Muscle of leg (tissue), 11 donors: ENCODE results near the gene INF2. TPM values are rescaled to one million over a fixed set of nuclear protein-coding genes. Genes with fewer than 3 reads are reported as not detected.
A peak's percentile ranks its signal among the peaks of the same experiment; 100 is the strongest.

Source experiments
- DNase-seq: peaks from one replicate; pipeline ENCODE4 v3.0.0; 2013
- H3K27ac ChIP-seq: one replicate; pipeline ENCODE4 v1.5.1; 2013; ENCODE audit warnings: mild to moderate bottlenecking, low read length, control low read depth
- H3K27me3 ChIP-seq: one replicate; pipeline ENCODE4 v1.6.1; 2013; ENCODE audit warnings: low read length; ENCODE audit not compliant: control insufficient read depth, insufficient read depth
- H3K36me3 ChIP-seq: one replicate; pipeline ENCODE4 v1.6.1; 2013; ENCODE audit warnings: low read length; ENCODE audit not compliant: control insufficient read depth, insufficient read depth
- H3K4me1 ChIP-seq: one replicate; pipeline ENCODE4 v1.6.1; 2013; ENCODE audit warnings: low read length; ENCODE audit not compliant: control insufficient read depth, insufficient read depth
- H3K4me3 ChIP-seq: one replicate; pipeline ENCODE4 v1.5.1; 2013; ENCODE audit warnings: low read length, control low read depth
- H3K9me3 ChIP-seq: replicated peaks from 2 replicates; pipeline ENCODE4 v1.6.1; 2013; ENCODE audit warnings: low read depth, low read length; ENCODE audit not compliant: control insufficient read depth
- WGBS: methylation state at CpG from one replicate; pipeline ENCODE4 v1.1.5; 2013; ENCODE audit warnings: missing lambda C conversion rate; ENCODE audit not compliant: insufficient coverage; 5-methylcytosine and 5-hydroxymethylcytosine counted together
- polyA plus RNA-seq, 8 donors: library from polyadenylated mRNA; unstranded; fragments of 120-200 nt; gene quantifications; one replicate each; pipeline versions ENCODE4 v1.2.1 to v1.2.3, GENCODE V29; 2013; ENCODE audit warnings: inconsistent platforms in 1 of 8, low replicate concordance in 1 of 8; ENCODE audit not compliant: insufficient read length in 8 of 8, insufficient read depth in 1 of 8
- total RNA-seq: library from RNA; stranded (reverse); fragments of 120-200 nt; gene quantifications from one replicate; pipeline ENCODE4 v1.2.4, GENCODE V29; 2013

INF2 gene
- total and polyA plus RNA-seq, 9 donors, result 31.1 to 63.8 (median 48.5) TPM

- Histone ChIP-seq H3K9me3 (no peaks in the 10 kb centered on the region), H3K36me3 (no peaks in the 10 kb centered on the region), H3K27me3 (peaks cover 10% of the 10 kb centered on the region), H3K4me3 (no peak overlapping the region), H3K27ac (no peak overlapping the region), H3K4me1 (peaks cover 22% of the 10 kb centered on the region)
- 83% methylated on average over 2 of the region's 9 CpGs for WGBS
- no peak for DNase-seq
Measured at GRCh38 chr14:104673481-104673880, 15.9 kb upstream of the INF2 start.

DNA sequence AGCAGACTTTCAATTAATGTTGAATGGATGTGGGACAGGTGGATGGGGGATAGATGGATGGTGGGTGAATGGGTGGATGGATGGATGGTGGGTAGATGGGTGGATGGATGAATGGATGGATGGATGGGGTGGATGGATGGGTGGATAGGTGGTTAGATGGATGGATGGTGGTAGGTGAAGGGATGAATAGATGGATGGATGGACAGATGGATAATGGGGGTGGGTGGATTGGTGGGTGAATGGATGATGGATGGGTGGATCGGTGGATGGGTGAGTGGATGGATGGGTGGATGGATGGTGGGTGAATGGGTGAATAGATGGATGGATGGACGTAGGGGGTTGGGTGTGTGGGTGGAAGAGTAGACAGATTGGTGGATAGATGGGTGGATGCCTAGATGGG lies 14.0 kb upstream of the INF2 start:
- H3K4me1 ChIP-seq, result peaks cover 41% of the 10 kb centered on the region
- H3K36me3 ChIP-seq, result no peaks in the 10 kb centered on the region
- no peak for DNase-seq
- no peak overlapping the region for H3K27ac ChIP-seq
- H3K4me3 ChIP-seq, result no peak overlapping the region
- H3K27me3 ChIP-seq, result peaks cover 10% of the 10 kb centered on the region
- 91% methylated on average over 2 of the region's 2 CpGs for WGBS
- no peaks in the 10 kb centered on the region for H3K9me3 ChIP-seq

- Histone ChIP-seq H3K9me3 (no peaks in the 10 kb centered on the region), H3K27ac (no peak overlapping the region), H3K27me3 (peaks cover 10% of the 10 kb centered on the region), H3K4me3 (no peak overlapping the region), H3K36me3 (no peaks in the 10 kb centered on the region), H3K4me1 (peaks cover 49% of the 10 kb centered on the region)
- DNase-seq, result no peak
- WGBS, result 50% methylated on average over 2 of the region's 7 CpGs
Measured at GRCh38 chr14:104676130-104676693, 13.2 kb upstream of the INF2 start.

GRCh38 chr14:104676694-104677511 lies 12.5 kb upstream of the INF2 start:
- H3K4me3 ChIP-seq, result peak overlapping the region; percentile 54
- DNase-seq, result peak; percentile 60
- H3K9me3 ChIP-seq, result no peaks in the 10 kb centered on the region
- WGBS, result 13% methylated on average over 15 of the region's 29 CpGs
- peaks cover 10% of the 10 kb centered on the region for H3K27me3 ChIP-seq
- no peaks in the 10 kb centered on the region for H3K36me3 ChIP-seq
- peak overlapping the region; percentile 87 for H3K27ac ChIP-seq
- H3K4me1 ChIP-seq, result peaks cover 56% of the 10 kb centered on the region

DNA sequence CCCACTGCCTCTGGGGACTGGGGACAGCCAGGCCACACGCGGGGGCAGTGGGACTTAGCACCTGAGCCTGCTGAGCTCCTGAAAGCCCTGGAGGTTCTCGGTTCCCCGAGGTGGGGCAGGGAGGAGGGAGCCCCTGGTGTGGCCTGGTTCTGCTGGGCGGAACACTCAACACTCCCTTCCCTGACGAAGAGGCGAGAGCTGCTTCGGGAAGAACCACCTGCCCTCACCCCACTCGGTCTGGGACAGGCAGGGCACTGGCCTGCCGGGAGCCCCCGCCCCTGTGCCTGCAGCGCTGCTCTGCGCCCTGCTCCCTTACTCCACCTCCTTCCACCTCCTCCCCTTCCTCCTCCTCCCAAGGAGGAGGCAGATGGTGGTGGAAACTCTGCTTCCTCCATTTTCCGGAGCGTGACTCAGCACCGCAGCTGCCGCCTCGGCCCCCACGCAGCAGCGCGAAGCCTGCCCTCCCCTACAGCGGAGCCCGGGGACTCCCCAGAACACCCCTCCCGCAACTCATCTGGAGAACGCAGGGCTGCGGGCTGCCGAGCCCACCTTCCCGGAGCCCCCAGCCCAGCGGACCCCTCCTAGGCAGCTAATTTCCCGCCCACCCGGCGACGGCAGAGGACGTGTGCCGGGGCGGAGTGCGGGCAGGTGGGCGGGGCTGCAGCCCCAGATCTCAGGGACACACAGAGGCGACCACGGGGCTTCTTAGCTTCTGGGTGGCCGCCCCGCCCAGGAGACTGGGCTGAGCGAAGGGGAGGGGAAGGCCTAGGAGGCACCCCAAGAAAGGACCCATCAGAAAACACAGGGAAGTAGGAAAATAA lies 11.7 kb upstream of the INF2 start:
- no peaks in the 10 kb centered on the region for H3K9me3 ChIP-seq
- peak overlapping the region; percentile 54 for H3K4me3 ChIP-seq
- peaks cover 64% of the 10 kb centered on the region for H3K4me1 ChIP-seq
- peak overlapping the region; percentile 87 for H3K27ac ChIP-seq
- peak; percentile 95 for DNase-seq
- no peaks in the 10 kb centered on the region for H3K36me3 ChIP-seq
- WGBS, result 0% methylated on average over 32 of the region's 43 CpGs
- H3K27me3 ChIP-seq, result peaks cover 10% of the 10 kb centered on the region

GRCh38 chr14:104678346-104678745 lies 11.1 kb upstream of the INF2 start:
- Histone ChIP-seq H3K27ac (peak overlapping the region; percentile 87), H3K9me3 (no peaks in the 10 kb centered on the region), H3K4me1 (peaks cover 69% of the 10 kb centered on the region), H3K27me3 (peaks cover 10% of the 10 kb centered on the region), H3K36me3 (no peaks in the 10 kb centered on the region), H3K4me3 (peak overlapping the region; percentile 54)
- DNase-seq, result peak; percentile 76
- WGBS, result 15% methylated on average over 13 of the region's 13 CpGs

- Histone ChIP-seq H3K4me3 (no peak overlapping the region), H3K9me3 (no peaks in the 10 kb centered on the region), H3K27me3 (peaks cover 10% of the 10 kb centered on the region), H3K4me1 (peaks cover 70% of the 10 kb centered on the region), H3K36me3 (no peaks in the 10 kb centered on the region), H3K27ac (no peak overlapping the region)
- peak; percentile 18 for DNase-seq
- 83% methylated on average over 15 of the region's 18 CpGs for WGBS
Measured at GRCh38 chr14:104678901-104679705, 10.3 kb upstream of the INF2 start.

DNA sequence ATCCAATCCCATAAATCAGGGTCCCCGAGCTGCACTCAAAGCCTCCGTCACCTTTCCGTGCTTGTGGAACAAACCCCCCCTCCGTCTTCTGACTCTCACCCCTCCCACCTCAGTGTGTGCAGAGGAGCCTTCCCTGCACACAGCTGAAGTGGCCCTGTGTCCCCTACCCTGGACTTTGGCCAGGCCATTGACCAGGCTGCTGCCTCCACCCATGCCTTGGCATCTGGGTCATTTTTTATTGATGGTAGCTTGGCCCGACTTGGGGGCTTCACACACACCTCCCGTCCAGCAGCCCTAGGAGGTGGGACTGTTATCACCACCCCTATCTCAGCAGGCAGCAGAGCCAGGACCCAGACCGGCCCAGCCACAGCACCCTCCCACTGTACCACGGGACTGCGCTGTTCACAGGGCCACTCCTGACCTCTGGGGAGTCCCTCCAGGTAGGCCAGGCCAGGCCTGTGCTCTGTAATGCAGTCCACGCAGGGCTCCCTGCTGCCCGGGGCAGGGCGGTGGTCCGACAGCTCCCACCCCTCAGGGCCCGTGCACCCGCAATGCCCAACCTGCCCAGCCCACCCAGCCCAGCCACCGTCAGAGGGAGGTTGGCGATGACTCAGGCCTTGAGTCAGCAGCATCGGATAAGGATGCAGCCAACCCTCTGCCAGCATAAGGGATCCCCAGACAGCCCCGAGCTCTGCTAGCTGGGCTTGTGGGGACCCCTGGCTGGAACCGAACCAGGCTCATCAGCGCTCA lies 9.2 kb upstream of the INF2 start:
- Histone ChIP-seq H3K27me3 (peaks cover 10% of the 10 kb centered on the region), H3K9me3 (peaks cover 3% of the 10 kb centered on the region), H3K4me3 (no peak overlapping the region), H3K4me1 (peaks cover 70% of the 10 kb centered on the region), H3K36me3 (no peaks in the 10 kb centered on the region), H3K27ac (no peak overlapping the region)
- DNase-seq, result no peak
- WGBS, result 72% methylated on average over 12 of the region's 21 CpGs
